Stimulated activated CD4-positive, alpha-beta T cell treated with anti-CD3 and anti-CD28 coated beads, Interleukin-4, amount 100 ng/mL, for 4 hours (primary cell): ENCODE results near the gene CMC2.

ENCODE experiments used
- DNase-seq, 2 experiments: peaks; one replicate each; pipeline ENCODE4 v3.0.0-alpha.2; 2020

The CMC2 gene

GRCh38 chr16:81001330-81001729, 5.4 kb downstream of the CMC2 start:
- no peak for DNase-seq

- DNase-seq: no peak
Measured at GRCh38 chr16:81000873-81001272, 5.8 kb downstream of the CMC2 start.

GRCh38 chr16:80997964-80998620, 8.6 kb downstream of the CMC2 start:
- DNase-seq: no peak

GRCh38 chr16:80997139-80997798, 9.4 kb downstream of the CMC2 start:
- DNase-seq: no peak

- no peak for DNase-seq
Measured at GRCh38 chr16:80996688-80997138, 10.0 kb downstream of the CMC2 start.

- DNase-seq: no peak
Measured at GRCh38 chr16:80994451-80994850, 12.2 kb downstream of the CMC2 start.

GRCh38 chr16:80993834-80994233, 12.9 kb downstream of the CMC2 start:
- no peak for DNase-seq

- DNase-seq: no peak
Measured at GRCh38 chr16:80993307-80993706, 13.4 kb downstream of the CMC2 start.

GRCh38 chr16:80992676-80993293, 13.9 kb downstream of the CMC2 start:
- DNase-seq: no peak

GRCh38 chr16:80991792-80992430, 14.8 kb downstream of the CMC2 start:
- no peak for DNase-seq

- no peak for DNase-seq
Measured at GRCh38 chr16:80990978-80991377, 15.7 kb downstream of the CMC2 start.

- no peak for DNase-seq
Measured at GRCh38 chr16:80990577-80990976, 16.1 kb downstream of the CMC2 start.

GRCh38 chr16:80989801-80990200, 16.9 kb downstream of the CMC2 start:
- no peak for DNase-seq

- DNase-seq: no peak
Measured at GRCh38 chr16:80988756-80989155, 17.9 kb downstream of the CMC2 start.

- no peak for DNase-seq
Measured at GRCh38 chr16:80986557-80986956, 20.1 kb downstream of the CMC2 start.

GRCh38 chr16:80985611-80986010, 21.1 kb downstream of the CMC2 start:
- no peak for DNase-seq

- DNase-seq: no peak
Measured at GRCh38 chr16:80984124-80984892, 22.4 kb downstream of the CMC2 start.

GRCh38 chr16:80982646-80983045, 24.0 kb downstream of the CMC2 start:
- DNase-seq: no peak

- DNase-seq: no peak
Measured at GRCh38 chr16:80981103-80981502, 25.6 kb downstream of the CMC2 start.

- DNase-seq: no peak
Measured at GRCh38 chr16:80976946-80977345, 29.7 kb downstream of the CMC2 start.

GRCh38 chr16:80974649-80975376, 31.9 kb downstream of the CMC2 start:
- DNase-seq: no peak

- no peak for DNase-seq
Measured at GRCh38 chr16:80973991-80974390, 32.7 kb downstream of the CMC2 start.
